ENCODE data around the gene PTPRN2.

Gene PTPRN2

DNA sequence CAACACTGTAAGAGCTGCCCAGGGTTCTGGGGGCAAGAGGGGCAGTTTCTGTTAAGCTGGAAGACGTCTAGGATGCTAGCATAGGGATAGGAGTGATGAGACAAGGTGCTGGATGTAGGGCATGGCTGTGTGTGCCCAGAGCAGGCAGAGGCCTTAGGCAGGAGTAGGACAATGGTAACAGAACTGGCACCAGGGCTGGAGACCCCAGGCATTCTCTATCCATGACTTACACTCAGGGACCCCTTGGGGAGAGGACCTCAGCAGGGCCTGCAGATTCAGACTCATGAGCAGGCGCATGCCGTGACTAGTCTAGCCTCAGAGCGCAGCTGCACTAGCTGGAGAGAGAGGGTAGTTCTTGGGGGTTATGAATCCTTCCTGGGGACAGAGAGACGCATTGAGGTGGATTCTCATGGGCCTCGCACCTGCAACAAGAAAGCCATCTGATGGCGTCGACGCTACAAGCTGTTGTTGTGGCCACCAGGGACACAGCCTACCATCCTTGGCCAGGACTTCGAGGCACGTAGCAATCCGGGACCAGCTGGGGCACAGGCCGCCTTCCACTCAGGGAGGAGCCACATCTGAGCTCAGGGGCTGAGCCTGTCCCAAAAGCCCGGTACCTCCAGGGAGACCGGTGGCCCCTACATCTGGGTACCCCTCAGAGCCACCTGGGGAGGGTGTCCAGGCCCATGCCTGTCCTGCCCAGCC is 474.1 kb downstream of the PTPRN2 start:
- no peak for DNase-seq (ENCODE audit: low read depth)

DNA sequence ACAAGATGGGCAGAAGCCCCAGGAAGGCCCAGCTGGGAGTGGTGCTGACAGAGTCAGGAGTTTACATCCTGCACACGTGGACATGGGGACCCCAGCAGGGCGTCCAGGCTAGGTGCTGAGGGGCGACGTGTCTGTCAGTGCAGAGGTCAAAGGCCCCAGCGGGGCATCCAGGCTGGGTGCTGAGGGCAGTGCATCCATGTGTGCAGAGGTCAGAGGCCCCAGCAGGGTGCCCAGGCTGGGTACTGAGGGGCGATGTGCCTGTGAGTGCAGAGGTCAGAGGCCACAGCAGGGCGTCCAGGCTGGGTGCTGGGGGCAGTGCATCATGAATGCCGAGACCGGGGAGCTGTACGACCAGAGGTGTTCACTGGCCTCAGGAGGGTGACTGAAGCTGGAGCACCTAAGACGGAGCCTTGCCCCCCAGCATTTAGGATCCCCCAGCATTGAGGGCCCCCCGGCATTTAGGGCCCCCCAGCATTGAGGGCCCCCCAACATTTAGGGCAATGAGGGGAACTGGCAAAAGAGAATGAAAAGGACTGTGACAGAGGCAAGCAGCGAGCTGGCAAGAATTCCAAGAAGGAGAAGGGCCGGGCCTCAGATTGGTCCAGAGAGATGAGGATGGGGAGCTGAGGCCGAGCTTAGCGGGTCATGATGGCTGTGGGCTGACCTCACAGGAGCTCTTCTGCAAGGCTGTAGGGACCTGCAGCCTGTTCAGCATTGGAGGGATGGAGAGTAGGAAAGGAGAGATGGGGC is 474.9 kb downstream of the PTPRN2 start:
- DNase-seq (ENCODE audit: low read depth) = no peak

DNA sequence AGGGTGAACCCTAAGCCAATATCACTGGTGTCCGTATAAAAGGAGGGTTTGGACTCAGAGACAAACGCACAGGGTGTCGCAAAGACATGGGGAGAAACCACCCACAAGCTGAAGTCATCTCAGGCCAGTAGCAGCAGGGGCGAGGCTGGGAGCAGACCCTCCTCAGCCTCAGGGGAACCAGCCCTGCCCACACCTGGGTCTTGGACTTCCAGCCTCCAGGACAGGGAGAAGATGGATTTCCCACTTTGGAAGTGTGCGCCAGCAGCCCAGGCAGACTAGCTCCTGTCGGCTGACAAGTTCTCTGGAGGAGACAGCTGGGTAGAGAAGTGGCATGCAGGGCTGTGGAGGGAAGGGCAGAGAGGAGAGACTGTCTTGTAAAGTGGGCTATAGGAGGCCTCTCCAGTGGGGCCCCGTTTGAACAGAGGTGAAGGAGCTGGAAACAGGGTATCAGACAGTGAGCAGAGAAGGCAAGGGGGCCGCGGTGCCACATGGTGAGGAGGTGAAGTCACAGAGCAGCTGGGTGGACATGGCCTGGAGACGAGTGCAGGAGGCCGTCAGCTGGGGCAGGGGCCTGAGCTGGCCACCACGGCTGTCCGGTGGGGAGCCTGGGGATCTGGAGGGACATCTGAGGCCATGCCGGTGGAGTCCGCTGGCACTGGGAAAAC is 475.6 kb downstream of the PTPRN2 start:
- no peak for DNase-seq (ENCODE audit: low read depth)

DNA sequence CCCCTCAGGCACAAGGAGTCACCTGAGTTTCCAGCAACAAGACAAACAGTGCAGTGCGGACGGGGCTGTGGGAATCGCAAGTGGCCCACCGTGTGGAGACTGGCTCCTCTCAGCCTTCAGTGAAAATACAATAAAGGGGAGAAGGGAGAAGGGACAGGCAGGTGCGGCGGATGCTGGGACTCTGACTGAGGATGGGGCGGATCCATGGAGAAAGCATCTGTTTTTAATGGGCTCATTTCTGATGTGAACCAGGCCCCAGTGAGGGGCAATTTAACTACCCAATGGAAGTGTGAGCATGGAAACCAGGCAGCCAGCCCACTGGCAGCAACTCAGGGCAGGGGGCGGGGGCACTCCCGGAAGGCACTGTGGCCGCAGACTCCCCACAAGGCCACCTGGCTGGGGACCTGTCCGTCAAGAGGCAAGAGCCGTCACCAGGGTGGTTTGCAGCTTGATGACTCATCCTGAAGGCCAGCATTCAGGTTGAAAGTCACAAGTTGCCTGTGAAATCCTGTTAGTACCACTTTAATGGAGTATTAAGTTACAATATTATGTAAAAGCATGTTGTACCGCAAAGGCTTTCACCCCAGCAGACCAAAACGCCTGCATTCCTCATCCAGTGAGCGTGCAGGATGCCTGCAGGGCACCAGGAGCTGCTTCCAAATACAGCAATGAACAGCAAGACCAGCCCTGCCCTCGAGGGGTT is 476.4 kb downstream of the PTPRN2 start:
- DNase-seq (ENCODE audit: low read depth) = no peak

DNA sequence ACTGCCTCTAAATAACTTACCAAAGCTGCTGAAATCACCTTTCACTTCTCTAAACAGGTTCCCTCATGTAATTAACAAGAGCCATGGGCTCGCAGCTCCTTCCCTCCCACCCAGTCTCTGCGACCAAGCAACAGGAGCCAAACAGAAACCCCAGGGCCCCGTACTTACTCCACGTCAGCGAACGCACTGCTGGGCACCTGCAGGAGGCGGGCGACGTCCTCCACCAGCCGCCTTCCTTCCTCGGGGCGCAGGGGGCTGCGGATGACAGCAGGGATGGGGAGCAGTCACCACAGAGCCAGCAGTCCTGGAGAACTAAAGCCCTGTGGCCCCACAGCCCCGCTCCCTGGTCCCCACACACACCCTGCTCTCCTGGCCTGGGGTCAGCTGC is 477.0 kb downstream of the PTPRN2 start:
- no peak for DNase-seq (ENCODE audit: low read depth)

DNA sequence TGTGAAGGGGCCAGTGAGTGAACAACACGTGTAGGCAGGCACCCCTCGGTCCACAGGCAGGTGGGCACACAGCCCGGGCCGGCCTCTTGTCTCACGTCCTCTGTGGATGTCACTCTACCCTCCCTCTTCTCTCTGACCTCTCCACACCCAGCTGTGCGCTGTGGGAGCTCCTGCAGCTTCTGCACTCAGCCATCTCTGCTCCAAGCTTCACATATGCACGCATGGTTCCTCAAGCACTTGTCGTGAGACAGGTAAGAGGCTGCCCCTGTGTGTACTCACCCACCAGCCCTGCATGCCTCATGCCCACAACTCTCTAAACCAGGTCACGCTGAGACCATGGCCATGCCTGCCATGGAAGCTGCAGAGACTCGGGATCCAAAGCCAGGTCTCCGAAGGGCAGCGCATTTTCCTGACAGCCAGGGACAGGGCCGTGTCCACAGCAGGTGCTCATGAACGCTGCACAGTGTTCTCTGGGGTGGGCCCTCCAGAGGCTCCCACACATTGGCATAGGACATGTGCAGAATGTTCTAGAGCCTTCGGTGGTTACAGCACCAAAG is 477.5 kb downstream of the PTPRN2 start:
- no peak for DNase-seq (ENCODE audit: low read depth)

DNA sequence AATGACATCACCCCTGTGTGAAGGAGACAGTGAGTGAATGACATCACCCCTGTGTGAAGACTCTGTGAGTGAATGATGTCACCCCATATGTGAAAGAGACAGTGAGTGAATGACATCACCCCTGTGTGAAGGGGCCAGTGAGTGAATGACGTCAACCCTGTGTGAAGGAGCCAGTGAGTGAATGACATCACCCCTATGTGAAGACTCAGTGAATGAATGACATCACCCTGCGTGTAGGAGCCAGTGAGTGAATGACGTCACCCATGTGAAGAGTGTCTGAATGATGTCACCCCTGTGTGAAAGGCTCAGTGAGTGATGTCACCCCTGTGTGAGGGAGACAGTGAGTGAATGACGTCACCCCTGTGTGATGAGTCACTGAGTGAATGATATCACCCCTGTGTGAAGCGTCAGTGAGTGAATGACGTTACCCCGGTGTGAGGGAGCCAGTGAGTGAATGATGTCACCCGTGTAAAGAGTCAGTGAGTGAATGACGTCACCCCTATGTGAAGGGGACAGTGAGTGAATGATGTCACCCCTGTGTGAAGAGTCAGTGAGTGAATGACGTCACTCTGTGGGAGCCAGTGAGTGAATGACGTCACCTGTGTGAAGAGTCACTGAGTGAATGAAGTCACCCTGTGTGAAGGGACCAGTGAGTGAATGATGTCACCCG is 478.1 kb downstream of the PTPRN2 start:
- DNase-seq (ENCODE audit: low read depth) = no peak

DNA sequence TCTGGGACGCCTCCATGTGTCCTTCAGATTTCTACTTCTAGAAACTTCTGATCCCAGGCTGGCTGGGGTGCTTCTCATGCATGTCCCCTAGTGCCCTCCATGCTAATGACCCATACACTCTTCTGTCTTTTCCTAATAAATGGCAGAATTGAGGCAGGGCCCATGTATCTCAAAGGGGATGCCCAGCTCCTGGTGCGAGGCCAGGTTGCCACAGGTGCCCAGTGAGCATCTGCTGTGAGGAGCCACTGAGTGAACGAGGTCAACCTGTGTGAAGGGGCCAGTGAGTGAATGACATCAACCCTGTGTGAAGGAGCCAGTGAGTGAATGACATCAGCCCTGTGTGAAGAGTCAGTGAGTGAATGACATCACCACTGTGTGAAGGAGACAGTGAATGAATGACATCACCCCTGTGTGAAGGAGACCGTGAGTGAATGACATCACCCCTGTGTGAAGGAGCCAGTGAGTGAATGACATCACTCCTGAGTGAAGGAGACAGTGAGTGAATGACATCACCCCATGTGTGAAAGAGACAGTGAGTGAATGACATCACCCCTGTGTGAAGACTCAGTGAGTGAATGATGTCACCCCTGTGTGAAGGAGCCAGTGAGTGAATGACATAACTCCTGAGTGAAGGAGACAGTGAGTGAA is 478.9 kb downstream of the PTPRN2 start:
- DNase-seq (ENCODE audit: low read depth) = no peak

DNA sequence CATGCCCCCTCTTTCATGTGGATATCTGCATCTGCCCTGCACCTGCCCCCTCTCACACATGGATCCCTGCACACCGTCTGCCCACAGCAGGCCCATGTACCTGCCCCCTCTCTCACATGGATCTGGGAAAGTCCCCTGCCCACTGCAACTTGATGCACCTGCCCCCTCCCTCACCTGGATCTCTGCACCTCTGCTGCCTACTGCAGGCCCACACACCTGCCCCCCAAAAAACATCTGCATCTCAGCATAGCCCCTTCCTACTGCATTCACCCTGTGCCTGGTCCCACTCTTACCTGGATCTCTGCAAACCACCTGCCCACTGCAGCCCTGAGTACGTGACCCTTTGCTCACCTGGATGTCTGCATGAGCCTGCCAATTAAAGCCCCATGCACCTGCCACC is 479.8 kb downstream of the PTPRN2 start:
- DNase-seq (ENCODE audit: low read depth) = no peak

DNA sequence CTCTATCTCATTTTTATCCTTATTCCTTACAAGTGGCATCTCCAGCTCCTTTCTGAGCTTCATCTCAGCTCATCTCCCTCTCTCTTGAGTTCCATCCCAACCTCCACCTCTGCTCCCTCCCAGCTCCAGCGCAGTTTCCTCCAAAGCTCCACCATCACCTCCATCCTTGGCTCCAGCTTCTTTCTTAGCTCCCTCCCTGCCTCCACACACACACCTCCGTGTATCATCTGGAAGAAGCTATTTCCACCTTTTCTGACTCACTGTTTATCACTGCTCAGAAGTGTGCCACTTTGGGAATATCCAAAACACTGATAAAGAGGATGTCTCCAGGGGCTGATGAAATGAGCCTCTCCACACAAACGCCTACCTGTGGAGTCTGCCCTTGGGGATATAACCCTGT is 481.4 kb downstream of the PTPRN2 start:
- no peak for DNase-seq (ENCODE audit: low read depth)

DNA sequence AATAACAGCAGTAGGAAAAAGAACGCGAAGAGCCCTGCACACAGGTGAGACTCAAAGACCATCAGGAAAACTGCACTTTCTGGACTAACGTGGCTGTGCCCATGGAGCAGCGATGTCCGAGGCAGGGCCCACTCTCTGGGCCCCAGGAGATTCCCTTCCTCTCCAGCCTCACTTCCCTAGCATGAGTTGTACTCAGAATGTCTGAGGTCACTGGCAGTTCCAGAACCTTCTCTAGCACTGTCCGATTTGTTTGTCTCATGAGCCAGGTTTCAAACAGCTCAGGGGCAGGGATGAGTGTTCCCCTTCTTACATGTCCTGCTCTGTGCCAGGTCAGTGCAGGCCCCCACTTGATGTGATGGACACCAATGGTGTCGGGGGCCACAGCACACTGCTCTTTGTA is 484.2 kb downstream of the PTPRN2 start:
- DNase-seq (ENCODE audit: low read depth) = no peak

DNA sequence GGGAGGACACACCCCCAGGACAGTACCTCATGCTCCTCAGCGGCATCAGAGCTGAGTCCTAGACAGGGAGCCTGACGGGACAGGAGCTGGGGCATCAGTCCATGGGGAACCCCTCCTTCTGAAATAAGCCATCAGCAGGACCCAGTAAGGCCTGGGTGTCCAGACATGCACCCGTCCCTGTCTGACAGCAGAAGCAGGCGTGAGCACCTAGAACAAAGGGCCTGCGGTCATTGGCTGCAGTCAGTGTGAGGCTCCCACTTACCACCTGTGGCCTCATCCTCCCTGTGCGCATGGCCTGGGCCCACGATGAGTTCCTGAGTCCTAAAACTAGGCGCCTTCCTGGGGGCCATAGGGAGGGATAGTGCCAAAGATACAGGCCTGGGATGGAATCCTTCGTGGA is 484.7 kb downstream of the PTPRN2 start:
- no peak for DNase-seq (ENCODE audit: low read depth)

DNA sequence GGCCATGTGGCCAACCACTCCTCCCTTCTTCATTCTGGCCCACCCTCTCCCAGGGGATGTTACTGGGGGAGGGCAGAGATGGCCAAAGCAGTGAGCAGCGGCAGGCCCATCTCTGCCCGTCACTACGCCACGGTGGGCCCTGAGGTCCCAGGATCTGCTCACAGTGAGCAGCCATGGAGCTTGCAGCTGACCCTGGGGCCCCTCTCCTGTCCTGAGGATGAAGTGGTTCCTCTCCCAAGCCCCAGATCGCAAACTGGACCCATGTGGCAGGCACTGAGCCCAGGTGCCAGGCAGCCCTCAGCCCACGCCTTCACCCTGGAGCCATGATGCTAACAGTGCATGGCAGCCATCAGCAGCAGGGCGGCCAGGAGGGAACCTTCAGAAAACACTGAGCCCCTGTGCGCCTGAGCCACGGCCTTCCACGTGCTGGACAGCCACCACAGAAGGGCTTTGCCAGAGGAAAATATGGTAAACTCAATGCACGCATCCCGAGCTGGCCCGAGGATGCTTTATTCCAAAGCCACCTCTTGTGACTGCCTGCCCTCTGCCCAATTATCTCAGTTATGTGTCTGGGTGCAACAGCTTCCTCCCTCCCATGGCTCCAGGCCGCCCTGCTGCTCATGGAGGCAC is 485.7 kb downstream of the PTPRN2 start:
- no peak for DNase-seq (ENCODE audit: low read depth)

DNA sequence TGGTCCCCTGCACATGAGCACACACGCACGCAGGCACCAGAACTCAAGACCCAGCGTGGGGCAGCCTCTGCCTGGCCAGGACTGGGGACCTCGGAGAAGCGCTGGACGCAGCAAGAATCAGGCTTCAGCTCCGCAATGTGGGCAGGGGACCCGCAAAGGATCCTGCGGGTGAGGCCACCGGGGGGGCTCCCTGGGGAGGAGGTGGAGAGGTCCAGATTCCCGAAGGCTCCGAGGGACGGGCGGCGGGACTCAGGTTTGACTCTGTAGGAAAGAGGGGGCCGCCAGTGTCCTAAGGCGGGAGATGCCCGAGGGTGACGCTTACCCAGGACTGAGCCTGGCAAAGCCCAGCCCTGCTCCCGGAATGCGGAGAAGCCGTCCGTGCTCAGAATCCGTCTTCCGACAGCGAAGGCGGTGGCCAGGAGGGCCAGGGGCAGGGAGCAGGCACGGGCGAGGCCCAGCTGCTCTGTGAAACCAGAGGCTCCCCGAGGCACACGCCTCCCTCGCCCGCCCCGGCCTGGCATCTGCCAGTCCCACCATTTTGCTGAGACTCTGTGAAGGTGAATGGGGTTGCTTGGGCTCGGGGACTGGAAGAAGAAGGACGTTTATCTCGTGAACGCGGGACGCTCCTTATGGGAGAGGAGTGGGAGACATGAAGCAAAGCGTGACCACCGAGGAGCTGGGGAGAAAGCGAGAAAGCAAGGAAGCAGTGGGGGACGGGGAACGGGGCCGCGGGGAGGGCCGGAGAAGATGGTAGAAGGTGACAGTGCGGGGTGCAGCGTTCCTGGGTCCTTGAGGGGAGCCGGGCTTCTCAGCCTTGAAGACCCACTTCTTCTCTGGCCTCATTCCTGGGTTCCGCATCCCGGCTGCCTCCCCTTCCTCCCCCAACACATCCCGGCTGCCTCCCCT is 489.2 kb downstream of the PTPRN2 start:
- no peak for DNase-seq (ENCODE audit: low read depth)

DNA sequence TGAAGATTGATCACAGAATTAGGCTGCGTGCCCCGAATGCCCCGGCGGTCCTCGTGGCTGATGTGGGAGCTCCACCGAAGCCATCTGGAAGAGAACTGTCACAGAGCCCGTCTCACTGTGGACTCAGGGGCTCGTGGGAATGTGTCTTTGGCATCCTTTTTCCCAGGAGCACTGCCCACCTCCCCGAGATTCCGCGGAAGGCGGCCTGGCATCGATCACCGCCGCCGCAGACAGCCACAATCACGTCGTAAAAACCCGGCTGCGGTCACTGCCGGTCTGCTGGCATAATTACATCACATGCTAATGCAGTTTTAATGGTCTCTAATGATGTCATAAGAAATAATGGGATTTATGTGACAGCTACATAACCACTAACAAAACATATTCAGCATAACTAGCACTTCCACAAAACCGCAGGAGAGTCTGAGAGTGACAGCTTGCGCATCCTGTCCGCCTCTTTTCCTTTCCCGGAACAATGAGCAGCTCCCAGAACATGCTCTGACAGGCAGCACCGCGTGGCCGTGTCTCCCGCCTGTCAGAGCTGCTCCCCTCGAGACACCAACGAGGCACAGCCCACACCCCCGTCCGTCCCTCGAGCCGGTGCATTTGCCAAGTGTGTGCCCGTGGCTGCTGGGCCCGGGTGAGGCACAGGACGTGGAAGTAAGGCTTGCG is 490.0 kb downstream of the PTPRN2 start:
- DNase-seq (ENCODE audit: low read depth) = no peak

DNA sequence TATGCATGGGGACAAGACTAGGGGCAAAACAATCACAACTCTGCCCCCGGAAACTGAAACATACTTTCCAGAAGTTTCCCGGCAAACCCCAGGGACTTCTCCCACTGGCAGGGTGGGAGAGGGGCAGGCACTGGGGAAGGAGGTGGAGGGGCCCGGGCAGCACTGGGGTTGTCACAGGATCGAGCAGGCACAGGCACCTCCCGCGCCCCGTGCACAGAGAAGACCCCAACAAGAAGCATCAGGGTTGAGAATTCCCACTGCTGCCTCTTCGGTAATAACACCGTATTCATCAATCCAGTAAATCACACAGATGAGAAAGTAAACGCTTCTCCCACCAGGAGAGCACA is 490.5 kb downstream of the PTPRN2 start:
- DNase-seq (ENCODE audit: low read depth) = no peak

DNA sequence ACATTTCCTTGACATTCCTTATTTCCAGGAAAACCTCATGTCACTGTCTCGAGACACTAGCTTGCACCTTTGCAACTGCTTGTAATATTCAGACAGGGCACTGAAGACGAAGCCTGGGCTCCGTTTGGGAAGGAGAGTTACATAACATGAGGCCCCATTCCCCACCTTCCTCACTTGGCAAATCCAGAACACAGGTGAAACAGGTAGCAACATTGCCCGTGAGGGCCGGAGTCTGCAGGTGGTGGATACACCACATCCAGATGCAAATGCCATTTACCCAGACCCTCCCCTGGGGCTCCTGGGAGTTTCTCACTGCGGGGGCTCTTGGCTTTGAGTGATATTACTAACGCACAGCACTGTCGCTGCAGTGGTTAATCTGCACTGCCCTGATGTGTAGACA is 491.0 kb downstream of the PTPRN2 start:
- DNase-seq (ENCODE audit: low read depth) = no peak

DNA sequence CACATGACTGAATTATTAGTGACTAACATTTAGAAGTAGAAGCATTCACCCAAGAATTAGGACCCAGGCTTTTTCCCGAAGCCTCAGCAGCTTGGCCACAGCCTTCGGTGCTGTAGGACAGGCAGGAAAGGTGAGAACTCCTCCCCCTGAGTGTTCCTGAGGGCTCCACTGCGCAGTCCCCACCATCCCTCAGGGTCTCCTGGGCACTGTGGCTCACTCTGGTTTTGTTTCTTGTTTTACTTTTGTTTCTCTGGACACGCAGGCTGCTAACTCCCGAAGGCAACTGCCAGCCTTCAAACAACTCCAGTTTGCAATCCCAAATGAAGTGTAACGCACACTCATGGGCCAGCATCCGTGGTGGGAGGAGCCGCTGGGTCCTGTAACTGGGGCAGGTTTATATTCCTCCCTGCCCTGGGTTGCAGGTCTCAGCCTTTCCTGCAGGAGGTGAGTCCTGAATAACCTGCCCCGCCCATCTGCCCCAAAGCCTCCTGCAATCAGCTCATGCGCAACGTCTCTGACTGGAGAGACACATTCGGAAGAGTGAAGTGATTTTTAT is 492.9 kb downstream of the PTPRN2 start:
- no peak for DNase-seq (ENCODE audit: low read depth)

DNA sequence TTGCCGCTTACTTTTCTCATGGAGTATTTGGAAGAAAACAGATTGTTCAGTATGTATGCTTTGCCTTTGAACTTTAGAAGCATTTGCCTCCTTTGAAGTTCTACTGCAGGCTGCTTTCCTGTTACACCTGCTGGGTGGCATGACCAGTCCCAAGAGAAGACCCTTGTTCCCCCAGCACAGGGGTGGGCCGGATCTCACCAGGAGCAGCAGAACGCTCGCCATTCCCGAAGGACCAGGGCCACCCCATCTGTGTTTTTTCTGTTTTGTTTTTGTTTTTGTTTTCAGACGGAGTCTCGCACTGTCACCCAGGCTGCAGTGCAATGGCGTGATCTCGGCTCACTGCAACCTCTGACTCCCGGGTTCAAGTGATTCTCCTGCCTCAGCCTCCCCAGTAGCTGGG is 493.6 kb downstream of the PTPRN2 start:
- DNase-seq (ENCODE audit: low read depth) = no peak

Measured in stimulated activated CD4-positive, alpha-beta T cell treated with anti-CD3 and anti-CD28 coated beads, Interleukin-2, amount 100 ng/mL, for 4 hours (primary cell).